Endothelial cell (in vitro differentiated cells): ENCODE measurements around the gene PLCB1. TPM values are rescaled to one million over a fixed set of nuclear protein-coding genes. Genes with fewer than 3 reads are reported as not detected.

Experiments
- DNase-seq: peaks from one replicate; pipeline ENCODE4 v3.0.0; 2021; ENCODE audit warnings: low spot score
- H3K27ac Mint-ChIP-seq: one replicate; pipeline ENCODE4 v1.8.0; 2021; ENCODE audit warnings: mixed read lengths, inconsistent platforms; ENCODE audit not compliant: unreplicated experiment
- H3K27me3 Mint-ChIP-seq: one replicate; pipeline ENCODE4 v1.8.0; 2021; ENCODE audit warnings: mild to moderate bottlenecking, moderate library complexity, mixed read lengths, inconsistent platforms; ENCODE audit not compliant: unreplicated experiment
- H3K36me3 Mint-ChIP-seq: one replicate; pipeline ENCODE4 v1.8.0; 2021; ENCODE audit warnings: mild to moderate bottlenecking, low read depth, mixed read lengths, inconsistent platforms; ENCODE audit not compliant: unreplicated experiment
- H3K4me1 Mint-ChIP-seq: one replicate; pipeline ENCODE4 v1.8.0; 2021; ENCODE audit warnings: mild to moderate bottlenecking, mixed read lengths, inconsistent platforms; ENCODE audit not compliant: unreplicated experiment
- H3K4me3 Mint-ChIP-seq: one replicate; pipeline ENCODE4 v1.8.0; 2021; ENCODE audit warnings: mild to moderate bottlenecking, mixed read lengths, inconsistent platforms; ENCODE audit not compliant: unreplicated experiment
- H3K9me3 Mint-ChIP-seq: one replicate; pipeline ENCODE4 v1.8.0; 2021; ENCODE audit warnings: mixed read lengths, inconsistent platforms; ENCODE audit not compliant: unreplicated experiment
- total RNA-seq: library from RNA; stranded (reverse); fragmentation: NEBNext Ultra II Directional; extraction: Animal tissue kit (Norgen Biotek cat#: 25700); gene quantifications from one replicate; pipeline ENCODE4 v1.2.1, GENCODE V29; 2021; ENCODE audit not compliant: unreplicated experiment
- TF ChIP-seq, protein P1 (sequence below): fragments of 200-600 bp; sonication (generic); IDR thresholded peaks from one replicate; pipeline ENCODE4 v1.5.0; 2021; ENCODE audit warnings: antibody characterized with exemption; ENCODE audit not compliant: unreplicated experiment

Gene PLCB1
- total RNA-seq, 1 donor from 2014 or later, result 8.1 TPM

DNA sequence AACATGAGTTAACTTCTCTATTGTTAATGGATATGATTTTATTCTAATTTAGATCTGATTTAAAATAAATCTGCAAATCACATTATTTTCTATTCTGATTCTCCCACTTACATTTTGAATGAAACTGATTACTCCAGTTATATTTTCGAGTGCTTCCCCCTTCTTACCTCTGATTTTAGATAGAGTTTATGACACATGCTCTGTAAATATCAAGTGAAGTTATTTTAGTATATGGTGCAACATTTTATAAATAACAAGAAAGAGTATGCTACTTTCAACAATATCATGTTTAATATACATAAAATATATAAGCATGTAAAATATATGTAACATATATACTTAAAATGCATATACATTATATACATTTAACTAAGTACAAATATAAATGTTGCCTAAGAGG is 38.9 kb downstream of the PLCB1 start:
- H3K27me3 Mint-ChIP-seq, result no peaks in the 10 kb centered on the region
- TF ChIP-seq, protein P1, sequence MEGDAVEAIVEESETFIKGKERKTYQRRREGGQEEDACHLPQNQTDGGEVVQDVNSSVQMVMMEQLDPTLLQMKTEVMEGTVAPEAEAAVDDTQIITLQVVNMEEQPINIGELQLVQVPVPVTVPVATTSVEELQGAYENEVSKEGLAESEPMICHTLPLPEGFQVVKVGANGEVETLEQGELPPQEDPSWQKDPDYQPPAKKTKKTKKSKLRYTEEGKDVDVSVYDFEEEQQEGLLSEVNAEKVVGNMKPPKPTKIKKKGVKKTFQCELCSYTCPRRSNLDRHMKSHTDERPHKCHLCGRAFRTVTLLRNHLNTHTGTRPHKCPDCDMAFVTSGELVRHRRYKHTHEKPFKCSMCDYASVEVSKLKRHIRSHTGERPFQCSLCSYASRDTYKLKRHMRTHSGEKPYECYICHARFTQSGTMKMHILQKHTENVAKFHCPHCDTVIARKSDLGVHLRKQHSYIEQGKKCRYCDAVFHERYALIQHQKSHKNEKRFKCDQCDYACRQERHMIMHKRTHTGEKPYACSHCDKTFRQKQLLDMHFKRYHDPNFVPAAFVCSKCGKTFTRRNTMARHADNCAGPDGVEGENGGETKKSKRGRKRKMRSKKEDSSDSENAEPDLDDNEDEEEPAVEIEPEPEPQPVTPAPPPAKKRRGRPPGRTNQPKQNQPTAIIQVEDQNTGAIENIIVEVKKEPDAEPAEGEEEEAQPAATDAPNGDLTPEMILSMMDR, result no peak
- no peak for DNase-seq
- no peak overlapping the region for H3K4me3 Mint-ChIP-seq
- H3K4me1 Mint-ChIP-seq, result no peaks in the 10 kb centered on the region
- H3K27ac Mint-ChIP-seq, result no peak overlapping the region
- no peaks in the 10 kb centered on the region for H3K36me3 Mint-ChIP-seq
- no peaks in the 10 kb centered on the region for H3K9me3 Mint-ChIP-seq

DNA sequence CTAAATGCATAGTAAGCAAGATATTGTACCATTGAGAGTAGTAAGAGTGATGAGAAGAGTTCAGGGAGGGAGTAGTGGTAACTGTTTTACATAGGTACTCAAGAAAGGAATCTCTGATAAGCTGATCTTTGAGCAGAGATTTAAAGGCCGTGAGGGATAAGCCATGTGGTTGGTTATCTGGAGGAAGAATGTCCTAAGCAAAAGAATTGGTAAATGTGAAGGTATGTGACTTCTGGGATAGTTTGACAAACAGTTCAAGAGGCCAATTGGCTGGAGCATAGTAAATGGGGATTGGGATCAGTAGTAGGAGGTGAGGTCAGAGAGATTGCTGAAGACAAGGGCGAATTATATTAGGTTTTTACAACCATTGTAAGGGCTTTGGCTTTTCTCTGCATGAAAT is 40.1 kb downstream of the PLCB1 start:
- Mint-ChIP-seq H3K27ac (no peak overlapping the region), H3K27me3 (no peaks in the 10 kb centered on the region), H3K4me1 (no peaks in the 10 kb centered on the region), H3K9me3 (no peaks in the 10 kb centered on the region), H3K36me3 (no peaks in the 10 kb centered on the region), H3K4me3 (no peak overlapping the region)
- TF ChIP-seq, protein P1, result no peak
- no peak for DNase-seq

DNA sequence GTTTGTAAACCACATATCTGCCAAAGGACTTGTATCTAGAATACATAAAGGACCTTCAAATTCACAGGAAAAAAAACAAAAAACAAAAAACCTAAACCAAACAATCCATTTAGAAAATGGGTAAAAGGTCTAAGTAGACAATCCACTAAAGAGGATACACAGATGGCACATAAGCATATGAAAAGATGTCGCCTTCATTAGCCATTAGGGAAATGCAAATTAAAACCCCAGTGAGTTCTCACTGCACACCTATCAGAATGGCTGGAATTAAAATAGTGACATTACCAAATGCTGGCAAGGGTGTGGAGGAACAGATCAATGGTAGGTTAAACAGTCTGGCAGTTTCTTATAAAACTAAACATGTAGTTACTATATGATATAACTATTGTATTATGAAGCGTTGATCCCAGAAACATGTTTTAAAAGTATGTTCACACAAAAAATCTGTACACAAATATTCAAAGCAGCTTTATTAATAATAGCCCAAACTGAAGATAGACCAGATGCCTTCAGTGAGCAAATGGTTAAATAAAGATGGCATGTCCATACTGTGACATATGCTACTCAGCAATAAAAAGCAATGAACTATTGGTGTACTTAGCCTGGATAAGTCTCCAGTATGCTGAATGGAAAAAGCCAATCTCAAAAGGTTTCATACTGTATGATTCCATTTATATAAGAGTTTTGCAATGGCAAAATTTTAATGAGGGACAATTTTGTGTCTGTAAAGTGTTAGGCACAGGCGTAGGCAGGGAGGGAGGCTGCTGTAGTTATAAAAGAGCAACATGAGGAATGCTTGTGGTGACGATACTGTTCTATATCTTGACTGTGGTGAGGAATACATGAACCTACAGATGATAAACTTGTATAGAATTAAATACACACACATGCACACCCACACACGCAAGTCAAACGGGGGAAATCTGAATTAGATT is 43.9 kb downstream of the PLCB1 start:
- Mint-ChIP-seq H3K27ac (no peak overlapping the region), H3K4me3 (no peak overlapping the region), H3K9me3 (no peaks in the 10 kb centered on the region), H3K4me1 (no peaks in the 10 kb centered on the region), H3K27me3 (no peaks in the 10 kb centered on the region), H3K36me3 (no peaks in the 10 kb centered on the region)
- TF ChIP-seq, protein P1, result no peak
- no peak for DNase-seq

DNA sequence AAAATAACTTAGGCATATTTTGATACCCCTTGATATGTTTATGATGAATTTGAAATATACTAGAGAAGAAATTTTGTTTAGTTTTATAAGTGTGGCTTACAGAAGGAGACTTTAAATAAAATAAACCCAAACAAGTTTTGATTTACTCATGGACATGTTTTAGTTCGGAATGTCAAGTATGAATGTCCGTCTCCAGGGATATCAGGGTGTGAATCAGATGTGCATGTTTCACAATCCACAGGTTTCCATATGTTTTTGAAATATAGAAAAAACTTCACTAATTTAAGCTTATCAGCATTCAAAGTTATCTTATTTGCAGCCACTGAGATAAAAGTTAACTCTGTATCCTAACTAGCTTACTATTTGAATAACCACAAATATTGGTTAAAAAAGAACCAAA is 51.5 kb downstream of the PLCB1 start:
- H3K27ac Mint-ChIP-seq, result no peak overlapping the region
- H3K4me3 Mint-ChIP-seq, result no peak overlapping the region
- TF ChIP-seq, protein P1, result no peak
- H3K27me3 Mint-ChIP-seq, result no peaks in the 10 kb centered on the region
- no peaks in the 10 kb centered on the region for H3K4me1 Mint-ChIP-seq
- H3K36me3 Mint-ChIP-seq, result no peaks in the 10 kb centered on the region
- DNase-seq, result no peak
- no peaks in the 10 kb centered on the region for H3K9me3 Mint-ChIP-seq

DNA sequence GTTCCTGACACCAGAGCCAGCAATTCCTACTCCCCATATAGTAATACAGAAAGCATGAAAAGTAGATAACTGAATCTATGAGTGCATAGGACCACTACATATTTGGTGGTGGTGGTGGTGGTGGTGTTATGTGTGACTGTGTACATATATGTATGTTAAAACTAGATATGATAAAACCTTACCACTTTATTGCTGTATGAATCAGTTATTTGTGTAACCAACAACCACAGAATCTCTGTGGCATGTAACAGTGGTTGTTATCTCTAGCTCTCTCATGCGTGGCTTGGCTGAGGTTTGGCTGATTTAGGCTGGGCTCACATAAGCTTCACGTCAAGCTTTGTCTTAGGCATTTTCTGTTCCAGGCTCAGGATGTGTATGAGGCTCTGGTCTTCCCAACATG is 55.7 kb downstream of the PLCB1 start:
- Mint-ChIP-seq H3K27ac (no peak overlapping the region), H3K4me1 (no peaks in the 10 kb centered on the region), H3K27me3 (no peaks in the 10 kb centered on the region), H3K4me3 (no peak overlapping the region), H3K9me3 (no peaks in the 10 kb centered on the region), H3K36me3 (no peaks in the 10 kb centered on the region)
- TF ChIP-seq, protein P1, result no peak
- no peak for DNase-seq
